ENCODE measurements around the gene RAMP1.

- TF ChIP-seq CTCF (IDR thresholded peaks at IDR 0.05; ENCODE audit: poor library complexity, severe bottlenecking) (no peak), TAF1 (IDR thresholded peaks at IDR 0.05; ENCODE audit: low read depth) (no peak), EP300 (conservative IDR thresholded peaks at IDR 0.05; ENCODE audit: poor library complexity, severe bottlenecking) (no peak), SMC3 (conservative IDR thresholded peaks at IDR 0.05; ENCODE audit: poor library complexity) (no peak), POLR2AphosphoS5 (IDR thresholded peaks at IDR 0.05) (no peak)
Measured at GRCh38 chr2:237857791-237858190, 1.6 kb upstream of the RAMP1 start.
